Astrocyte (in vitro differentiated cells and primary cell): ENCODE results near the gene TMTC4. TPM values are rescaled to one million over a fixed set of nuclear protein-coding genes. Genes with fewer than 3 reads are reported as not detected.
A peak's percentile ranks its signal among the peaks of the same experiment; 100 is the strongest.
"Not testable (repeated sequence)": the region's sequence is repeated elsewhere in the genome, so short reads cannot be mapped to it uniquely, and the experiment has no call there.

Source experiments
- DNase-seq: peaks from one replicate; pipeline ENCODE4 v3.0.0-alpha.2; 2010; ENCODE audit warnings: low read depth
- FAIRE-seq: peaks from 2 replicates; lab custom pipeline; 2011; peaks lifted over from hg19 to GRCh38; lab: Jason Lieb, UNC
- H2AFZ ChIP-seq: 2 replicates; pipeline ENCODE4 v1.6.0; 2012; ENCODE audit warnings: low read depth, low read length, inconsistent platforms
- H3K27ac ChIP-seq: 2 replicates; pipeline ENCODE4 v1.5.1; 2011; ENCODE audit warnings: low read depth, low read length, inconsistent platforms
- H3K27me3 ChIP-seq: 2 replicates; pipeline ENCODE4 v1.6.0; 2011; ENCODE audit warnings: low read length, inconsistent platforms; ENCODE audit not compliant: insufficient read depth
- H3K36me3 ChIP-seq: 2 replicates; pipeline ENCODE4 v1.5.1; 2011; ENCODE audit warnings: low read length, inconsistent platforms; ENCODE audit not compliant: insufficient read depth
- H3K4me1 ChIP-seq: 2 replicates; pipeline ENCODE4 v1.5.1; 2011; ENCODE audit warnings: low read length, inconsistent platforms; ENCODE audit not compliant: insufficient read depth
- H3K4me2 ChIP-seq: 2 replicates; pipeline ENCODE4 v1.6.0; 2012; ENCODE audit warnings: low read length, inconsistent platforms
- H3K4me3 ChIP-seq: 2 replicates; pipeline ENCODE4 v1.5.1; 2011; ENCODE audit warnings: low read depth, mild to moderate bottlenecking, low read length, inconsistent platforms; ENCODE audit not compliant: insufficient read depth
- H3K79me2 ChIP-seq: 2 replicates; pipeline ENCODE4 v1.6.0; 2012; ENCODE audit warnings: mild to moderate bottlenecking, low read length, inconsistent platforms; ENCODE audit not compliant: insufficient read depth
- H3K9ac ChIP-seq: 2 replicates; pipeline ENCODE4 v1.6.0; 2012; ENCODE audit warnings: mild to moderate bottlenecking, low read length, inconsistent platforms
- H3K9me3 ChIP-seq: 2 replicates; pipeline ENCODE4 v1.5.1; 2012; ENCODE audit warnings: low read depth, mild to moderate bottlenecking, low read length, inconsistent platforms; ENCODE audit not compliant: insufficient read depth
- H4K20me1 ChIP-seq: 2 replicates; pipeline ENCODE4 v1.6.0; 2012; ENCODE audit warnings: low read length, inconsistent platforms; ENCODE audit not compliant: insufficient read depth
- H3K27ac Mint-ChIP-seq: one replicate; pipeline ENCODE4 v1.8.0; 2021; ENCODE audit warnings: mild to moderate bottlenecking, mixed read lengths; ENCODE audit not compliant: unreplicated experiment
- H3K27me3 Mint-ChIP-seq: one replicate; pipeline ENCODE4 v1.8.0; 2021; ENCODE audit warnings: low read depth, mixed read lengths; ENCODE audit not compliant: unreplicated experiment
- H3K36me3 Mint-ChIP-seq: one replicate; pipeline ENCODE4 v1.8.0; 2021; ENCODE audit warnings: low read depth, mixed read lengths; ENCODE audit not compliant: unreplicated experiment
- H3K4me1 Mint-ChIP-seq: one replicate; pipeline ENCODE4 v1.8.0; 2021; ENCODE audit warnings: low read depth, mixed read lengths; ENCODE audit not compliant: unreplicated experiment
- H3K4me3 Mint-ChIP-seq: one replicate; pipeline ENCODE4 v1.8.0; 2021; ENCODE audit warnings: mild to moderate bottlenecking, moderate library complexity, mixed read lengths; ENCODE audit not compliant: unreplicated experiment
- H3K9me3 Mint-ChIP-seq: one replicate; pipeline ENCODE4 v1.8.0; 2021; ENCODE audit warnings: mild to moderate bottlenecking, mixed read lengths; ENCODE audit not compliant: unreplicated experiment
- EZH2 ChIP-seq: IDR thresholded peaks from 2 replicates; pipeline ENCODE4 v1.6.1; 2012; ENCODE audit warnings: mild to moderate bottlenecking, low read length, inconsistent platforms; ENCODE audit not compliant: insufficient read depth
- total RNA-seq: library from RNA; stranded (reverse); gene quantifications from 2 replicates; pipeline ENCODE4 v1.2.1, GENCODE V29; 2021
- TF ChIP-seq, protein P1 (sequence below): IDR thresholded peaks from 2 replicates; pipeline ENCODE4 v1.5.1; 2011; ENCODE audit warnings: low read depth, mild to moderate bottlenecking, inconsistent platforms, low read length, moderate library complexity; ENCODE audit not compliant: insufficient read depth

Gene TMTC4
- total RNA-seq, 1 donor from 2014 or later = 8.4 TPM

DNA sequence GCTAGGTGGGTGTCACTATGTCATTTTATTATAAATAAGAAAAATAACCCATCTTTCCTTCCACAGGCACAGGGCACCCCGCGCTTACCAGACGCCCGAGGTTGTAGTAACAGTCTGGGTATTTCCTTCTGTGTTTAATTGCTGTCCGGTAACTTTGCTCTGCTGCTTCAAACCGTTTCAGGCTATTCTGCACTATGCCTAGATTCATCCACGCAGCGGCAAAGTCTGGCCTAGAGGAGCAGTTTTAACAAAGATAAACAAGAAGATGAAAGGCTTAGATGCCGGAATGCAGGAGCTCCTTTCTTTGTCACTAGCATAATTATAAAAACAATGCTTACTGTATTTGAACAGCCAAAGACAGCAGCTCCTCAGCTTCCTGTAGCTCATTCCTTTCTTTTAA is 49.1 kb downstream of the TMTC4 start:
- Mint-ChIP-seq H3K4me1 (peaks cover 4% of the 10 kb centered on the region), H3K9me3 (no peaks in the 10 kb centered on the region), H3K27ac (no peak overlapping the region), H3K4me3 (no peak overlapping the region), H3K36me3 (peaks cover 13% of the 10 kb centered on the region), H3K27me3 (no peaks in the 10 kb centered on the region)
- H2AFZ ChIP-seq = peak overlapping the region; percentile 24
- no peaks in the 10 kb centered on the region for H3K27me3 ChIP-seq
- peak overlapping the region; percentile 46 for H3K4me2 ChIP-seq
- H3K79me2 ChIP-seq = no peaks in the 10 kb centered on the region
- peak overlapping the region; percentile 11 for H3K27ac ChIP-seq
- H3K4me1 ChIP-seq = peaks cover 8% of the 10 kb centered on the region
- no peak overlapping the region for H3K9ac ChIP-seq
- H3K9me3 ChIP-seq = no peaks in the 10 kb centered on the region
- H3K36me3 ChIP-seq = peaks cover 7% of the 10 kb centered on the region
- no peak overlapping the region for H3K4me3 ChIP-seq
- no peak for TF ChIP-seq EZH2
- TF ChIP-seq, protein P1, sequence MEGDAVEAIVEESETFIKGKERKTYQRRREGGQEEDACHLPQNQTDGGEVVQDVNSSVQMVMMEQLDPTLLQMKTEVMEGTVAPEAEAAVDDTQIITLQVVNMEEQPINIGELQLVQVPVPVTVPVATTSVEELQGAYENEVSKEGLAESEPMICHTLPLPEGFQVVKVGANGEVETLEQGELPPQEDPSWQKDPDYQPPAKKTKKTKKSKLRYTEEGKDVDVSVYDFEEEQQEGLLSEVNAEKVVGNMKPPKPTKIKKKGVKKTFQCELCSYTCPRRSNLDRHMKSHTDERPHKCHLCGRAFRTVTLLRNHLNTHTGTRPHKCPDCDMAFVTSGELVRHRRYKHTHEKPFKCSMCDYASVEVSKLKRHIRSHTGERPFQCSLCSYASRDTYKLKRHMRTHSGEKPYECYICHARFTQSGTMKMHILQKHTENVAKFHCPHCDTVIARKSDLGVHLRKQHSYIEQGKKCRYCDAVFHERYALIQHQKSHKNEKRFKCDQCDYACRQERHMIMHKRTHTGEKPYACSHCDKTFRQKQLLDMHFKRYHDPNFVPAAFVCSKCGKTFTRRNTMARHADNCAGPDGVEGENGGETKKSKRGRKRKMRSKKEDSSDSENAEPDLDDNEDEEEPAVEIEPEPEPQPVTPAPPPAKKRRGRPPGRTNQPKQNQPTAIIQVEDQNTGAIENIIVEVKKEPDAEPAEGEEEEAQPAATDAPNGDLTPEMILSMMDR = no peak
- DNase-seq = peak; percentile 30
- no peaks in the 10 kb centered on the region for H4K20me1 ChIP-seq
- no peak for FAIRE-seq

DNA sequence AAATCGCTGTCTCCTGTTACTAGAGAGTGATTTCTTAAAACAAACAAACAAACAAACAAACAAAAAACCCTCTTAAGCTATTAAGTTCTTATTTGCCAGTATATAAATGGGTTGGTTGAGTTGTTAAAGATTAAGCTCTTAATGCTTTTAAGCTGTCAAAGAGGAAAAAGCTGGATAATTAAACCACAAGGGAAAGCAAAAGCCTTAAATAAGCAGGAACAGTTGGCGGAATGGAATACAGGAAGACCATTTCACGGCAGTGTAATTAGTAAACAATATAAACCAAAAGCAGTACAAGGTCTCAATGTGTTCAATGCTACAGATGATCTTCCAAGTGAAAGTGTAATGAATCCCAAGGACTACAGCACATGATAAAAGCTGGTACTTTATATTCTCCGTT is 53.8 kb downstream of the TMTC4 start:
- Histone ChIP-seq H3K4me3 (no peak overlapping the region), H4K20me1 (no peaks in the 10 kb centered on the region), H3K9ac (no peak overlapping the region), H3K27ac (no peak overlapping the region), H3K4me2 (no peak overlapping the region), H3K9me3 (no peaks in the 10 kb centered on the region), H3K36me3 (no peaks in the 10 kb centered on the region), H3K27me3 (no peaks in the 10 kb centered on the region), H3K79me2 (no peaks in the 10 kb centered on the region), H3K4me1 (peaks cover 8% of the 10 kb centered on the region), H2AFZ (no peak overlapping the region)
- FAIRE-seq (no peak), DNase-seq (no peak)
- TF ChIP-seq, protein P1 = no peak
- H3K27ac Mint-ChIP-seq = no peak overlapping the region
- peaks cover 9% of the 10 kb centered on the region for H3K36me3 Mint-ChIP-seq
- no peaks in the 10 kb centered on the region for H3K27me3 Mint-ChIP-seq
- H3K4me1 Mint-ChIP-seq = peaks cover 3% of the 10 kb centered on the region
- no peak overlapping the region for H3K4me3 Mint-ChIP-seq
- H3K9me3 Mint-ChIP-seq = peaks cover 7% of the 10 kb centered on the region

DNA sequence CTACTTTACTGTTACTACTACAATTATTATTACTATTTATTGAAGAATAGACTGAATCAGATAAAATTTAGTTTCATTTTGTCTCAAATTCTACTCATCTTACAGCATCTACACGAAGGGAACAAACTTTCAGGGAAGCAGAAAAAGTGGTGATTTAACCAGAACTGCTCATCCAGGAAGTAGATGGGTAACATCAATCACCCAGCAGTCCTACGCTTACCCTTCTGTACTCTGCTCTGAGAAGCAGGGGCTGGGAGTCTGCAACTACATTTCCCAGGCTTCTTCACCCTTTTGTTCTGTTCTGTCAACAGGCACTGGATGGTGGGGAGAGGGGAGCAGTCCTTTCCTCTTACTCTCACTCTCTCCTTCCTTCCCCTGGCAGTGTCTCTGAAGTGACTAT is 54.7 kb downstream of the TMTC4 start:
- Histone ChIP-seq H3K4me3 (no peak overlapping the region), H3K4me2 (no peak overlapping the region), H3K79me2 (no peaks in the 10 kb centered on the region), H3K4me1 (peaks cover 2% of the 10 kb centered on the region), H3K27me3 (no peaks in the 10 kb centered on the region), H2AFZ (no peak overlapping the region), H3K27ac (no peak overlapping the region), H3K9me3 (no peaks in the 10 kb centered on the region), H4K20me1 (no peaks in the 10 kb centered on the region), H3K36me3 (no peaks in the 10 kb centered on the region), H3K9ac (no peak overlapping the region)
- H3K4me3 Mint-ChIP-seq = no peak overlapping the region
- no peak overlapping the region for H3K27ac Mint-ChIP-seq
- FAIRE-seq (no peak), DNase-seq (no peak)
- peaks cover 3% of the 10 kb centered on the region for H3K4me1 Mint-ChIP-seq
- peaks cover 9% of the 10 kb centered on the region for H3K36me3 Mint-ChIP-seq
- no peaks in the 10 kb centered on the region for H3K27me3 Mint-ChIP-seq
- TF ChIP-seq, protein P1 = no peak
- TF ChIP-seq EZH2 = no peak
- peaks cover 7% of the 10 kb centered on the region for H3K9me3 Mint-ChIP-seq

DNA sequence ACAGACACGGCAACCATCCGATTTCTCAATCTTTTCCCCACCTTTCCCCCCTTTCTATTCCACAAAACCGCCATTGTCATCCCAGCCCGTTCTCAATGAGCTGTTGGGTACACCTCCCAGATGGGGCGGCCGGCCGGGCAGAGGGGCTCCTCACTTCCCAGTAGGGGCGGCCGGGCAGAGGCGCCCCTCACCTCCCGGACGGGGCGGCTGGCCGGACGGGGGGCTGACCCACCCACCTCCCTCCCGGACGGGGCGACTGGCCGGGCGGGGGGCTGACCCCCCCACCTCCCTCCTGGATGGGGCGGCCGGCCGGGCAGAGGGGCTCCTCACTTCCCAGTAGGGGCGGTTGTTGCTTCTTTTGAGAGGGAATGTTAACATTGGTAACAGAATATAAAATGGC is 55.7 kb downstream of the TMTC4 start:
- not testable (repeated sequence) for H3K9ac ChIP-seq, H3K36me3 Mint-ChIP-seq, H3K27ac Mint-ChIP-seq, H3K4me1 ChIP-seq, DNase-seq, H3K27me3 Mint-ChIP-seq, H3K4me3 ChIP-seq, H3K27ac ChIP-seq, H3K4me2 ChIP-seq, H4K20me1 ChIP-seq, H3K27me3 ChIP-seq, H3K9me3 Mint-ChIP-seq, H3K79me2 ChIP-seq, FAIRE-seq, H3K9me3 ChIP-seq, H2AFZ ChIP-seq, H3K4me1 Mint-ChIP-seq, H3K36me3 ChIP-seq, H3K4me3 Mint-ChIP-seq
